Epithelial cell of umbilical artery (primary cell): ENCODE measurements around the gene XKRX. TPM values are rescaled to one million over a fixed set of nuclear protein-coding genes. Genes with fewer than 3 reads are reported as not detected.

ENCODE experiments used
- total RNA-seq: library from RNA; depleted of rRNA; stranded (reverse); fragments of >200 nt; gene quantifications from 2 replicates; pipeline ENCODE4 v1.2.3, GENCODE V29; 2014

XKRX gene
- under 0.01 and 0.15 TPM in 2 replicates for total RNA-seq

GRCh38 chrX:100928660-100929613 lies at the start of gene XKRX:
TSS of gene XKRX (minus strand) at chrX:100928917. CDS start at chrX:100928304, 613 bp downstream.

GRCh38 chrX:100969408-100969807 lies 40.7 kb upstream of the XKRX start, which contains the start of gene ARL13A:
TSS of gene ARL13A (plus strand) at chrX:100969708. CDS start at chrX:100973690, 3,982 bp downstream.

GRCh38 chrX:100874325-100874724 lies 54.4 kb downstream of the XKRX start, which contains the start of gene NOX1:
TSS of gene NOX1 (minus strand) at chrX:100874359. CDS start at chrX:100874139, 220 bp downstream.

Other genes starting within 250 kb of the XKRX start
- 20.4 and 33.1 TPM in 2 replicates for gene SYTL4, start 196.8 kb downstream of the XKRX start, total RNA-seq
- gene CSTF2, start 108.5 kb downstream of the XKRX start, total RNA-seq = 19.2 and 26.6 TPM in 2 replicates
- not detected in 2 replicates for gene NOX1, start 54.6 kb downstream of the XKRX start, total RNA-seq
- gene ARL13A, start 40.8 kb upstream of the XKRX start, total RNA-seq = not detected in 2 replicates
- 14.3 and 27.2 TPM in 2 replicates for gene TRMT2B, start 123.2 kb upstream of the XKRX start, total RNA-seq
- 6.1 and 6.5 TPM in 2 replicates for gene TMEM35A, start 150.0 kb upstream of the XKRX start, total RNA-seq
- gene CENPI, start 169.3 kb upstream of the XKRX start, total RNA-seq = 26.0 and 32.4 TPM in 2 replicates